Activated CD8-positive, alpha-beta memory T cell treated with anti-CD3 and anti-CD28 coated beads for 24 hours (primary cell): ENCODE data around the gene NAV2.

ENCODE experiments used
- DNase-seq: peaks from one replicate; pipeline ENCODE4 v3.0.0-alpha.2; 2020

Gene NAV2

DNA sequence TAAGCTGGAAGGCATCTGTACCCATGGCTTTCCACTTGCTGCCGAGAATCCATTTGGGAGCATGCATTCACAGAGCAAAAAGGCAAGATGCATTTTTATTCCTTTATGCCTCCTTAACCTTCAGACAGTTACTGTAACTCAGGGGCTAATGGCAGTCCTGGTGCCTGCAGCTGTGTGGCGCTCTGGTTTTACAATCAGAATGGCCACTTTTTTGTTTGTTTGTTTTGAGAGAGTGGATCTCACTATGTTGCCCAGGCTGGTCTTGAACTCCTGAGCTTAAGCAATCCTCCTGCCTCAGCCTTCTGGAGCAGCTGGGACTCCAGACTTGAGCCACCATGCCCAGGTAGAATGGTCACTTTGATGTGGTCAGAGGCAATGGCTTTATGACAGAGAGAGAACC, 101.8 kb downstream of the NAV2 start:
- DNase-seq: no peak

DNA sequence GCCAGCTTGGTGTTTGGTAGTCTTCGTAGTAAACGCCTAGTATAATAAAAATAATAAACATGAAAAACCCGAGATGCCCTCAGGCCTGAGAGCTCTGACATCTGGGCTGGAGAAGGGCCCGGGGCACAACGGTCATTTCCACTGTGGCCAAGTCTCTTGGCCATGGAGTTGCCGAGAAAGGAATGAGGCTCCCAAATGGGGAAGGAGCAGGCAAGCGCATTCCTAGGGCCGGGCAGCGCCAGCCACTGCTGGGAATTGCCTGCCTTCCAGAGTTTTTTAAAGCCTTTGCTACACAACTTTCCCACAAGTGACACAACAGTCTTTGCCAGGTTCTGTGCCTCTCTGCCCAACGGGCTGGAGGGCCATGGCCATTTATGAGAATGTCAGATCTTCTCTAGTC, 103.4 kb downstream of the NAV2 start:
- DNase-seq: no peak

DNA sequence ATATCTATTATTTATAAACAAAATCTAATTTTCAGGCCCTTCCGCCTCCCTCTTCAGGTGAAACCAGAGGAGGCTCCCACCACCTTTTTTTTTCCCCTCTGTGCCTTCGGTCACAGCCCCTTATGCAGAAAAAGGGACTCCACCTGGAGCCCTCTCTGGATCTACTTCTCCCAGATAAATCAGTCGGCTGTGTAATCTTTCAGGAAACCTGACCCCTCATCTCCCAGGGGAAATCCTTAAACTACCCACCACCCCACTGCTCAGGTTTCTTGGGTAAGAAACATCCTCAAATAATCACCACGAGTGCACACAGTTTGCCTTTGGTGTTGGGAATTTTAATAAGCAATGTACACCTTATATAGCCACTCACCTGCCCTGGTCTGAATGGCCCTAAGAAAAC, 104.2 kb downstream of the NAV2 start:
- DNase-seq: no peak

DNA sequence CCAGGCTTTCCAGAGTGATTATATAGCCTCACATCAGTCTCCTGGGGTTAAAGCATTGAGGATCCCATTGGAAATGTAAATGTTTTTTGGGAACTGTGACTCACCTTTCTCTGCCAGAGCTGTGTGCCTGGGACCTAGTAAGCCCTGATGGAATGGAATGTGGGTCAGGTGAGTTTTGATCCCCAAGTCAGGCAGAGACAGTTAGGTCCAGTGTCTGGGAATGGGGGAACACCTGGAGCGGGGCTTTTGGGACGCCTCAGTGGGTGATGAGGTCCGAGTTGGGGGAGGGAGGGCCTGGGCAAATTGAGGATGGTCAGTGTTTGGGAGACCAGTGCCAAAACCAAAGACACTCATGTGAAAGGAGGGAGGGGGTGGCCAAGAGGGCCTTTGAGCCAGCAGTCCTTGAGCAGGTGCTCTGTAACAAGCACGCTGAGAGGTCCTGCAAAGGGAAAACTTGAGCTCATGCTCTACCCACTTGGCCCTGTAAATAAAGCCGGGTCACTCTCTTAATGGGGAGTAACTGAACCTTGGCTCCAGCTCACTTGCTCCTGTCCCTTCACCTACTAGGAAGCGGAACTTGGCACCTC, 104.7 kb downstream of the NAV2 start:
- no peak for DNase-seq

DNA sequence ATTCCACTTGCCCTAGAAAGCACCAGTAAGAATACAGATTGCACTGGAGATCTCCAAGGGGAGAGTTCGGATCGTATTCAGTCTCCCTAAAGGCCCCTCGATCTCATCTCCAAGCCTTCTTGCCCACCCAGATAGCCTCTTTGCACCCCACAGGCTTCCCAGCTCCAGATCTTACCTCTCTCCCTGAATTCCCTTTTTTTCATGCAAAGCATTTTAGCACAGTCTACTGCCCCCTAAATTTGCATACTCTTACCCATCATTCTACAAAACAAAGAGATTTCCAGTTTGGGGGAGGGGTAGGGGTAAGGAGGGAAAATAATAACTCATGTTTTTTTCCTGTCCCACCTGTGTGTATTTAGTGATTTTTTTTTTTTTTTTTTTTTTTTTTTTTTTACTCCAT, 105.2 kb downstream of the NAV2 start:
- no peak for DNase-seq

DNA sequence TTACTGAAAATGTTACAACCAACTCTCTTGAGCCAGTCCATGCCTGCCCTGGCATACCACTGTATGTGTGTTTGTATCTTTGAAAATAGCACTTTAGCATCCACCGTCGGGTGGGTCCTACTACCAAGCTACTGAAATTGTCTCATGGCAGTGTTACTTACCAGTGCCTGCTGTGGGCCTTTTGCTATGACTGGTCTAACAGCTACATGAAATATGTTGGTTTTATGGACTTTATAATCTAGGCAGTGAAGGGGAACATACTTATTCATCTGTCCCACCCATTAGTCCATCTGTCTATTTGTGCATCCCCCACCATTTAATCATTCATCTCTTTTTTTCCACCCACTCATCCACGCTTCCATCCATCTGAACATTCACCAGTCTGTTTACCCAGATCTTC, 106.0 kb downstream of the NAV2 start:
- DNase-seq: no peak

DNA sequence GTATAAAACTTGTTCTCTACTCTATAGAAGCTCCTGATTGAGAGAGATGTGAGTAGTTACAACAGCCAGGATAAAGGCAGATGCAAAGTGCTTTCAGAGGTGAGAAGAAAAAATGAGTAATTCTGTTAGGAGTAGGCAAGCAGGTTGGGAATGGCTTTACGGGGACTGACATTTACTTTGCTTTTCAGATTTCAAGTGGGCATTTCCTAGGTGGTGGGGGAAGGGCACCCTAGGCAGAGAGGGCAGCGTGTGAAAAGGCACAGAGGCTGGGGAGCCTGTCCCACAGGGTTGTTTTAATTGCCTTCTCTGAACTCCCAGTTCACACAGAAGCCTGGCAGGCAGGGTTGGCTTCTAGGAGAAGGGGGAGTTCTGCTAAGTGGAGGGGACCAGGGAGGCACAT, 106.5 kb downstream of the NAV2 start:
- DNase-seq: no peak

DNA sequence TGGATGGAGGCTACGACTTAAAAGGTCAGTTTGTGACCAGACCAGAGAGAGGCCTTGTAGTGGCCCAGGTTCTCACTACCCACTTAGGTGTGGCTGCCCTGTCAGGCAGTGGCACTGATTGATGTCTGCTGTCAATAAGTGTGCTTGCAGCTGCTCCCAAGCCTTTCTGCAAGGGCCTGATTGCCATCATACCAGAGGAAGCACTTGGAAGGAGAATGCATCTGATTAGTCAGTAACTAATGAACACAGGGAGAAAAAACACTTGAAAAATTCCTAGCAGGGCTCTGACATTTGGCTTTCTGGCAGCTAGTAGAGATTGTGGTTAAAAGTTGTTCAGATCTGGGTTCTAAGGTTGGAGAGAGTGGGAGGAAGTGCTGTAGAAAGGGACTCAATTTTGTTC, 107.5 kb downstream of the NAV2 start:
- DNase-seq: no peak

DNA sequence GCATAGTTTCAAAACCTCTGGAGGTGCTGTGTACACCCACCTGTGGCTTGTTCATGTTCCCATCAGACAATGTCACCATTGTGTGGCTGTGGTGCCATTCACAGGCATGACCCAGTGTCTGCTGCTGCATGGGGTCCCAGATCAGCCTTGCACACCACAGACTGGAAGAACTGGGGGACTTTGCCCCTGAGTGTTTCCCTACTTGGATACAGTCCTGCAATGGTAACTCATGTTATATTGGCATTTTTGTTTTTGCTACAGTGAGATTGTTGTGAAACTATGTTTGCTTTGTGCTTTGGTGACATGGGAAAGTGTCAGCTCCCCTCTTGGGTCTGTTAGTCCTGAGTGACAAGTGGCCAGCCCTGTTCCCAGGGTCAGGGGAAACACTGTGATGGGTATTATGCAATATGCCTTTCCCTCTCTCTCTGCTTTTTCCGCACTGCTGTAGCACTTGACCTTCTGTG, 108.8 kb downstream of the NAV2 start:
- DNase-seq: no peak

DNA sequence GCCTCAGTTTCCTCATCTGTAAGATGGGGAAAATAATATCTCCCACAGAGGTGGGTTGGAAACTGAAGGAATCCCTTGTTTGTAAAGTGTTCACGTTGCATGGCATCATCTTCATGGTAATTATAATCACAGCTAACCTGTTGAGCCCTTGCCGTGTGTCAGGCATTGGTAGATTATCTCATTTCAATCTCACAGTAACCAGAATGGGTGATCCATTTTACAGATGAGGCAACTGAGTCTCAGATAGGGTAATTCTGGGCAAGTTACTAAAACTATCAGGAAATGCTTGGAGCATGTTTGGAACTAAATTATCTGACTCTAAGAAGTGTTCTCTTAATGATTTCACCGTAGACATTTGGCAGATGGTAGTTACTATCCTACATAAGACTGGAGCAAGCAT, 109.4 kb downstream of the NAV2 start:
- no peak for DNase-seq

DNA sequence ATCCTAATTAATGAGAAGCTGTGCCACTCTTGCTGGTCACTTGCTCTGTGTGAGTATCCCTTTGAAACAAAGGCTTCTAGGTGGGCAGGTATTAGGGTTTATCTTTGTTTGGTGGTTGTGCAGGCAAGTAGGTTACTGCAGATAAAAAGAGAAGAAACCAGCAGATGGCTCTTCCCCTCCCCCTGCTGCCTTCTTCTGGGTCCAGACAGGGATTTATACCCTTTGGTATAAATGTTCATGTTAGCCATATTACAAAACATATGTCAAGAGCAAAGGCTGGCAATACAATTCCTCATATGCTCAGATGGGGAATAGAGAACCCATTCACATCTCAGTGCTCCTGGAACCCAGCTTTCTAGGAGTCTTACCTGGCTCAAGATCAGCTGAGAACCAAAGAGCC, 109.9 kb downstream of the NAV2 start:
- no peak for DNase-seq

DNA sequence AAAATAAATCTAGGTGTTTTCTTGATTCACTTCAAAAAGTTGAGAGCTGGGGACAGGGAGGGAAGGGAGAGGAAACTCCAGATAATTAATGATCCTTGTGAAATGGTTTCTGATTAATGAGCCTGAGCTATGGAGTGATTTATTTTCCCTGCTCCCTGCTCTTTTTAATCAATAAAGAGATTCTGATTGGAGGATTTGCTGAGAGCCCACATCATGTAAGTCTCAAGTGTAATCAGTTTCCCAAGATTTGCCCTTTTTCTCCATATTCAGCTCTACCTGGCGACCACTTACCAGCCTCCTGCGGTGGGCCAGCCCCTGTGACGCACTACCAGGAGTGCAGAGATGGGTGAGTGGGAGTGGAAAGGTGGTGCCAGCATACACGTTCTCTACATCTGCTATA, 114.0 kb downstream of the NAV2 start:
- no peak for DNase-seq

DNA sequence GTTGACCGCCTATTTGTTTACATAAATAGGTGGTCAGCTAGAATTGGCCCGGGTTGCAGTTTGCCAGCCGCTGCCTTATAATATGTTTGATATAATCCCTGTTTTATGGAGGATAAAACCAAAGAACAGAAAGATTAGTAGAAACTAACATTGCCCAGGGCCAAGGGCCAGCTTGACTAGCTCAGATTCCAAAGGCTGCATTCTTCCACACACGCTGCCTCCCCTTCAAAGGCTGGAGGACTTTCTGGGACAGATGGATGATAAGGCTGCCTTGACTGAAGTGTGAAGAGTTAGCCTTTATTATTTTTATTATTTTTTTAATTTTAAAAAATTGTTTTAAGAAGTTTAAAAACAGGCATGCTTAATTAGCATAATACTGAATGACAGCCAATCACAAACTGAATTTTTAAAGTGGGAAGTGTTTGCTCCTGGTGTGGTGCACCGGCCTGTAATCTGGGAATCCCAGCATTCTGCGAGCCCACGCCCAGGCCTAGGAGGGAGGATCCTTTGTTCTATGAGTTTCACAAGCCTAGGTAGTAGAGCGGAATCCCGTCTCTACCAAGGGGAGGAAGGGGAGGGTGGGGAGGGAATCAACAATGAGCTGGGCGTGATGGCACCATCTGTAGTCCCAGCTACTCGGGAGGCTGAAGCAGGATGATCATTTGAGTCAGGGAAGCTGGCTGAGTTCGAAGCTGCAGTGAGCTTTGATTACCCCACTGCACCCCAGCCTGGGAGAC, 114.9 kb downstream of the NAV2 start:
- DNase-seq: no peak

DNA sequence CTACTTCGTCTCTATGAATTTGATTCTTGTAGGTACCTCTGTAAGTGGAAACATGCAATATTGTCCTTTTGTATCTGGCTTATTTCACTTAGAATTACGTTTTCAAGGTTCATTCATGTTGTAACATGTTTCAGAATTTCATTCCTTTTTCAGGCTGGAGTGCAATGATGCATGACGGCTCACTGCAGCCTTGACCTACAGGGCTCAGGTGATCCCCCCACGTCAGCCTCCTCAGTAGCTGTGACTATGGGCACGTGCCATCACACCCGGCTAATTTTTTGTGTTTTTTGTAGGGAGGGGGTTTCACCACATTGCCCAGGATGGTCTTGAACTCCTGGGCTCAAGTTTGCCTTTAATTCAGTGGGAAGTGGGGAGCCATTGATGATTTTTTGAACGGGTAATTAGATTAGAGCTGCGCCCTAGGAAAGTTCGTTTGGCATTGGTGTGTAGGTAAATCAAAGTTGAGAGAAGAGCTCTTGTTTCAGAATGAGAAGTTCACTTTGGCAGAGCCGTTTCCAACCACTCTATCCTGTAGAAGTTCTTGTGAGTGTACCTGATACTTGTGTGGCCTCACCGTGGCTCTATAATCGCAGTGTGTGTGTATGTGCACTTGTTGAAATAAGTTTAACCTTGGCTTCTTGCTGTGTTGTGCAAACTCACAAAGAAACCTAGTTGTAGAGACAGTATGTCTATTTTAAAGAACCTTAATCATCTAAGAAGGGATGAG, 115.9 kb downstream of the NAV2 start:
- no peak for DNase-seq

DNA sequence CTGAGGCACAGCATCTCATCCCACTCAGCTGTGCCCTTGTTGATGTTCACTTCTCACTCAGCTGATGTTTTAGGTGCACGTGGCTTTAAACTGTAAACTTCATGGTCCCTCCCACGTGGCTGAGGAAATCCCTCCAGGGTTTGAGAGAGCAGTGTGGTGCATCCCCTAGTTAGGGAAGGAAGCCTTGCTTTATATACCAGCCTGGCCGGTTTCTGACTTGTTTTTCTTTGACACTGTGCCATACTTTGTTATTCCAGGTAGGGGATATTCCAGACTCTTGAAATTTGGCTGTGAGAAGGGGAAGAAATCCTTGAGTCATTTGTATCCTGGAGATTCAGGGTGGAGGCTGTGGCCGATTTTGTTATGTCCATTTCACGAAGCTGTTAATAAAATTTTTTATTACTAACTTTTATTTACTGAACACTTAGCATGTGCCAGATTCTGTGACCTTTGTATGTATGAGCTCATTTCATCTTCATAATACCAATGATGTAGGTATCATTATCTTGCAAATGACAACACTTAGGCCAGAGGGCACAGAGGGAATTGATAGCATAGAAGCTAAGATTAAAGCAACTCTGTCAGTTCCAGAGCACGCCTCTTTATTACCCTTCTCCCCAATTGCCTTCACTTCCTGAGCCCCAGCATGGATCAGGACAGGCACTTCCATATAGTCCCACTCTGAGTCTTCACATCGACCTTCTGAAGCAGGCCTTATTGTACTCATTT, 116.6 kb downstream of the NAV2 start:
- no peak for DNase-seq

DNA sequence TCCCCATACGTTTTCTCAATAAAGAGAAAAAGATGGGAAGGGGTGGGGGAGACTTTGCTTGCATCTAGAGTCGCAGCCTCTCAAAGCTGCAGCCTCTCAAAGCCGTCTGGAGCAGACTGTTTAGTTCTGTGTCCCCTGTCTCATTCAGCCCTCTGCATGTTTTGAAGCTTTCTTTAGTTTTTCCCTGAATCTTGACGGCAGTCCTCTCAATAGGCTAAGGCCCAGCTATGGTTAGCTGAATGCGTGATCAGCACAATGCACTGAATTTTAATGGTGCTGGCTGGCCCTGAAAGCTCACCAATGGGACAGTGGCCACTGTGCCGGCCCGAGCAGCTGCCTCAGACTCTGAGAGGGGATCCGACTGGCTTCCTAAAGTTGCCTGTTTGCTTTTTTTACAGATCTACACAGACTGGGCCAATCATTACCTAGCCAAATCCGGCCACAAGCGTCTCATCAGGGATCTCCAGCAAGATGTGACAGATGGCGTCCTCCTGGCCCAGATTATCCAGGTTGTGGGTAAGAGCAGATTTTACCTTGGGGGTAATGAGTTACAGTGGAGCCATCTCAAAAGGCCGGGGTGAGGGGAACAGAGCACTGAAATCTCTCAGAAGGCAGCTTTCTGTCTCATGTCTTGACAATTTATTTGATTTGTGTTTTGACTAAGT, 119.6 kb downstream of the NAV2 start:
- no peak for DNase-seq

DNA sequence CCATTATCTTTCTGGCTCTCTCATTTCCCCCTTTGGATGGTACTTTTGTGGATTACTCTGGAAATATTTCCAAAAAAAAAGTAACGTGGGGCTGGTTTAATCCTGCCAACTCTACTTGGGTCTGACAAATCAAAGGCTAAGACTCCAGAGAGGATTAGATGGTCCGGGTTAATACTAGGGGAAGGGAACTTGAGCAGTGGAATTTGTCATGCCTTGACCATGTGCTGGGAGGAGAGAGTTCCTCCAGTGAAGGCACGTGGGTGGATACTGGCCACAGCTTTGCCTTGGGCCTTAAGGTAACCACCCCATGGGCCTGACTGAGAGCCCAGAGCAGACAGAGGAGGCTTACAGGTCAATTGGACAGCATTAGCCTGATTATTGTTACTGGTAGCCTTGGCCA, 120.3 kb downstream of the NAV2 start:
- DNase-seq: no peak

DNA sequence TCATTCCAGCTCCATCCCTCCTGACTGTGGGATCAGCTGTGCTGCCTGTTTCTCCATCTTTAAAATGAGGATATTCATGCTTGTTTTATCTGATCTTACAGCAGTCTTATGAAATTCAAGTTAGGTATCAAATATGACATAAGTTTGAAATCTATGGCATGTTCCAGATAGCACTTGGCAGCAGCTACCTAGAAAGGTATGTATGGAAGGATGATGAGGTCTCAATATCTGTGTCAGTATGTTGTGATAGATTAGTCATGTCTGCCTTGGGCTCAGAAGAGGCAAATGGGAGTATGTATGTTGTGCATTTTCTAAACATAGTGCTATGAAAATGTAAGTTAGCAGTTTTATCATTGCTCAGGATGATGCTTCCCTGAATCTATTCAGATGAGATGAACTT, 122.1 kb downstream of the NAV2 start:
- no peak for DNase-seq

DNA sequence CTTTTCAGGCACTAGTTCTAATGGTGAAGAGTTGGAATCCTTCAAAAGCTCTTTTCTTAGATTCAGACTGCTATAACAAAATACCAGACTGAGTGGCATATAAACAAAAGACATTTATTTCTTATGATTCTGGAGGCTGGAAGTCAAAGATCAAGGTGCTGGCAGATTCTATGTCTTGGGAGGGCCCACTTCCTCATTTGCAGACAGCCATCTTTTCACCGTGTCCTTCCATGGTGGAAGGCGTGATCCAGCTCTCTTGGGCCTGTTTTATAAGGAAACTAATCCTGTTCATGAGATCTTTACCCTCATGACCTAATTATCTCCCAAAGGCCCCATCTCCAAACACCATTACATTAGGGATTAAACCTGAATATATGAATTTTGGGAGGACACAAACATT, 124.0 kb downstream of the NAV2 start:
- DNase-seq: no peak

DNA sequence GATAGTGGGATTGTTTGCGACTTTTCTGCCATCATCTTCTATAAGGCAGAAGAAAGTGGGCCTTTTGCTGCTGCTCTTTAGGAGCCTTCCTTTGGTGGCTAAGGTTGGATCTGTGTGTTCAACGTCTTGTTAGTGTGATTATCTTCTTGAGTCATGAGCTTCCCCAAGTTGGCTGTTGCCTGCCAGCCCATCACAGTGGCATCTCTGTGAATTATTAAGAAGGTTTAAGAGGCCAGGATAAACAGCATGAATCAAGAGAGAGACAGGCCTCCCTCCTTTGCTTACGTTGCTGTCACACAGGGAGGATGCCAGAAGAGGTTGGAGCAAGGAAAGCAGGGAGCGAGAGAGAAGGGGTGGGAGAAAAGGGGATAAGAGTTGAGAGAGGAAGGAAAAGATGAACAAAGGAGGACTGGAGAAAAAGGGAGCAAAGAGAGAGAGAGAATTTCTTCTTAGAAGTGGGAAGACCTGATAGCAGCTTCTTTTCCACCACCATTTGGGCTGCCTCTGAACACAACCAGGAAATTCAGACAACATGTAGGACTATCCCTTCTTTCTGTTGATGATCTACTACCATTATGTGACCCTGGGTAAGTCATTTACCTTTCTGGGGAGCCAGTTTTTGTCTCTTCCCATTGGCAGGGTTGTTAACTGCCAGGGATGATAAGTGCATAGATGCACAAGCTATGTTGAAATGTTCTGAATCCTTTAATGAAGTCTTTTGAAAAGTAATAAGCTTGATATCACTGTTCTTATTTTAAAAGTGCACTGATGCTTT, 126.5 kb downstream of the NAV2 start:
- DNase-seq: no peak

DNA sequence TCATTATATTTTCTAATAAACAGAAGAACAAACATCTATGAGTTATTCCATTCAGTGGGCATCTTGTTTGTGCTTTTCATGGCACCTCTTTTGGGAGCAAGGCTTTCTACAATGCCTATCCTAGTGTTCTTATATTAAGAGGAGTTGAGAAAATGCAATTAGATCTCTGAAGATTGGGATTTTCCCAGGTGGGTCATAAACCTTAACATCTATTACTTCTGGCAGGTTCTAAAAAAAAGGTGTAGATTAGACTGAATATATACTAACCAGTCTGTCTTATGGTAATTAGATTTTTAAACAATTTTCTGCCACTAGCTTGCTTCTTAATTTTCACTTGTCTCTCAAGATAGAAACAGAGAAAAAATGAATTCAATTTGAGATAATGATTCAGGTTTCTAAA, 128.3 kb downstream of the NAV2 start:
- DNase-seq: no peak

DNA sequence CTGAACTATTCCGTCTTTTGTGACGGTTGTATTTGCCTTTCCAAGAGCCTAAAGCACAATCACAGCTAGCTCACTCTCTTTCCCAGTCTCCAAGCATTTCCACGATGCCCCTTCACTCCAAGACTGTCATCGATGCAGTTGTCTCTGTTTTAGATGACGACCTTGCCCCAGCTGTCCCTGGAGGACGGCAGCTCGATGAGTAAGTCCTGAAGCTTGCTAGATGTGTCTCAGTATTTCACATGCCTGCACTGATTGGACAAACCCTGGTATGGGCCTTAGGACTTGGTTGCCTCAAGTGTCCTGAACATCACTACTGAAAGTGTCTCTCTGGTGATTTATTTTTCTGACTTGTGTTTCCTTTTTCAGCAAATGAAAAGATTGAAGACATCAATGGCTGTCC, 129.9 kb downstream of the NAV2 start:
- no peak for DNase-seq
